BLaER1 treated with 17β-estradiol and CSF1 and Interleukin-3, amounts not matched to agents 10 nM and 100 nM (cell line): ENCODE data around the gene DPM2.

ENCODE experiments used
- H3K27ac ChIP-seq, 11 experiments: shearing (Covaris generic); formaldehyde crosslinking; 2 replicates each; pipeline ENCODE4 v1.8.1; 2022
- H3K27me3 ChIP-seq, 11 experiments: shearing (Covaris generic); formaldehyde crosslinking; 2 replicates each; pipeline ENCODE4 v1.8.1; 2022
- H3K36me3 ChIP-seq, 11 experiments: shearing (Covaris generic); formaldehyde crosslinking; 2 replicates each; pipeline ENCODE4 v1.8.1; 2022
- H3K4me1 ChIP-seq, 10 experiments: shearing (Covaris generic); formaldehyde crosslinking; 2 replicates each; pipeline ENCODE4 v1.8.1; 2022
- H3K4me2 ChIP-seq, 11 experiments: shearing (Covaris generic); formaldehyde crosslinking; 2 replicates each; pipeline ENCODE4 v1.8.1; 2022
- H3K4me3 ChIP-seq, 10 experiments: shearing (Covaris generic); formaldehyde crosslinking; 2 replicates each; pipeline ENCODE4 v1.8.1; 2022
- H3K9ac ChIP-seq, 11 experiments: shearing (Covaris generic); formaldehyde crosslinking; 2 replicates each; pipeline ENCODE4 v1.8.1; 2022
- H3K9me3 ChIP-seq, 11 experiments: shearing (Covaris generic); formaldehyde crosslinking; replicated peaks in 1 of 11; 2 replicates each; pipeline ENCODE4 v1.8.1; 2022
- H4K20me1 ChIP-seq, 11 experiments: shearing (Covaris generic); formaldehyde crosslinking; 2 replicates each; pipeline ENCODE4 v1.8.1; 2022
- Cebpa-rat ChIP-seq, 11 experiments: shearing (Covaris generic); IDR thresholded peaks; 2 replicates each; pipeline ENCODE4 v1.8.1; 2022

The DPM2 gene

DNA sequence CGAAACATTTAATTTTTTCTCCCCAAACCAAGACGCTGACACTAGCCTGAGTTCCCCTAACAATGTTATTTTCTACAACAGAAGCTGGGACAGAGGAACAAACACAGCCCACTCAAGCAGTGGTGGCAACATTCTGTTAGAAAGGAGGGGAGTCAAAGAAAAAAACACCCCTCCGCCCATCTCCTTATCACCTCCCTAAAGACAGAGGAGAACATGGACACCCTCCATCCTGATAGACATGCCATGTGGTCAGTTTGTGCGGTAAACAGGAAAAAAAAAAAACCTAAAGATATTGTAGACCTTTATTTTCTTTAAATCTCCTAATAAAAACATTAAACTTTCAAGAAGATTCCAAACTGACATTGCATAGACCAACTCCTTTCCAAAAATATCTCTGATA lies 2.9 kb upstream of the DPM2 start:
- Histone ChIP-seq H3K27me3 (no peaks in the 10 kb centered on the region), H3K4me1 (peaks cover 29 to 47% (median 39%) of the 10 kb centered on the region in 10 experiments), H3K4me3 (no peak overlapping the region), H4K20me1 (peaks cover 0 to 36% (median 13%) of the 10 kb centered on the region in 11 experiments; a peak in 18 of 22 replicates), H3K27ac (no peak overlapping the region), H3K36me3 (peaks cover 3 to 29% (median 13%) of the 10 kb centered on the region in 11 experiments; a peak in 16 of 22 replicates), H3K4me2 (no peak overlapping the region), H3K9ac (no peak overlapping the region; a peak in 1 of 22 replicates), H3K9me3 (no peaks in the 10 kb centered on the region)
- TF ChIP-seq Cebpa-rat (IDR thresholded peaks at IDR 0.05), result no peak

DNA sequence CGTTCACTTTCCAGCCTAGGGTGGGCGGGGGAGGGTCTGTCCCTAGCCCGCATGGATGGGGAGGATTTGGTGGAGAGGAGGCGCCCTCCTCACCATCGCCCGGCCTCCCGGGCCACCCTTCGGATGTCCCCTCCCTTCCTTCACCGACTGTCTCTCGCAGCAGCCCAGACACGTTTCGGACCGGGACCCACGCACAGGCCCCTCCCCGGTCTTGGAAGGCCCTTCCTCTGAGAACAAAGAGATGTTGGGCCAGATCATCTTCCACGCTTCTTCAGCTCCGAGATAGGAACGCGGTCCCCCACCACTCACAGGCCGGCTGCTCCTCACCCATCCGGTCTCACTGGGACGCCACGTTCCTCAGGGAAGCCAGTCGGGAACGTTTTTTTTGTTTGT lies 640 bp upstream of the DPM2 start:
- Histone ChIP-seq H3K27me3 (no peaks in the 10 kb centered on the region), H3K9me3 (no peaks in the 10 kb centered on the region), H3K36me3 (peaks cover 0 to 29% (median 16%) of the 10 kb centered on the region in 11 experiments; a peak in 14 of 22 replicates), H3K4me1 (peaks cover 32 to 50% (median 43%) of the 10 kb centered on the region in 10 experiments), H3K9ac (peak overlapping the region in 2 of 11 experiments; percentile 87 to 88; a peak in 1 of 22 replicates), H3K4me3 (no peak overlapping the region), H3K4me2 (peak overlapping the region in 10 of 11 experiments; percentile 87 to 98 (median 94); a peak in 15 of 22 replicates), H4K20me1 (peaks cover 8 to 47% (median 32%) of the 10 kb centered on the region in 11 experiments; a peak in 20 of 22 replicates), H3K27ac (peak overlapping the region in 2 of 11 experiments; percentile 63 to 87; a peak in 3 of 22 replicates)
- no peak for TF ChIP-seq Cebpa-rat (IDR thresholded peaks at IDR 0.05)

GRCh38 chr9:127937056-127937387 lies 632 bp downstream of the DPM2 start:
- Histone ChIP-seq H3K9me3 (no peaks in the 10 kb centered on the region), H3K4me1 (peaks cover 28 to 41% (median 35%) of the 10 kb centered on the region in 10 experiments), H3K27ac (peak overlapping the region; percentile 37 to 91 (median 80); a peak in 21 of 22 replicates), H3K36me3 (peaks cover 0 to 28% (median 14%) of the 10 kb centered on the region in 11 experiments; a peak in 13 of 22 replicates), H3K9ac (peak overlapping the region; percentile 73 to 89 (median 84)), H4K20me1 (peaks cover 8 to 46% (median 31%) of the 10 kb centered on the region in 11 experiments; a peak in 20 of 22 replicates), H3K4me2 (peak overlapping the region; percentile 82 to 98 (median 94)), H3K27me3 (no peaks in the 10 kb centered on the region), H3K4me3 (peak overlapping the region; percentile 69 to 87 (median 82))
- no peak for TF ChIP-seq Cebpa-rat (IDR thresholded peaks at IDR 0.05)

DNA sequence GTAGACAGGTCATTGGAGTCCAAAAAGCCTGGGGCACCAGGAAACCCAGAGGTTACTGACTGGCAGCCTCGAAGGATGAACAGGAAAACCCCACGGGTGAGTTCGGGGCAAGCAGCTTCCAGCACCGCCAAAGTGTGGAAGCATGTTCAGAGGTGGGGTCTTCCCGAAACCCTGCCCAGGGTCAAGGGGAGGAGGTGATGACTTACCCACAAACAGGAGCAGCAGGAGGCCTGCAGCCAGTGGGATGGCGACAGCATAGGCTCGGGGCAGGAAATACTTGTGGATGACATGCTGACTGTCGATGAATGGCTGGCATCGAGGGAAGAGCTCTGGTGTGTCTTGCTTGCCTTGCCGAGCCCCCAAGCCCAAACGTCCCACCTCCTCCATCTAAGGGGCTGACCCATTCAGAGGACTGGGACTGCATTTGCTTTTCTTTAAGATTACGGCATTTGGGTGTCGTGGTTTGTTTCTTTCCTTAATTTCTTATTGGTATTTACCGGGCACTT lies 1.3 kb downstream of the DPM2 start:
- no peak for TF ChIP-seq Cebpa-rat (IDR thresholded peaks at IDR 0.05)
- Histone ChIP-seq H3K4me3 (peak overlapping the region; percentile 69 to 87 (median 82)), H3K27ac (peak overlapping the region in 9 of 11 experiments; percentile 77 to 91 (median 82); a peak in 12 of 22 replicates), H4K20me1 (peaks cover 10 to 52% (median 37%) of the 10 kb centered on the region in 11 experiments; a peak in 20 of 22 replicates), H3K27me3 (no peaks in the 10 kb centered on the region), H3K36me3 (peaks cover 0 to 25% (median 14%) of the 10 kb centered on the region in 11 experiments; a peak in 13 of 22 replicates), H3K4me2 (peak overlapping the region; percentile 82 to 98 (median 94)), H3K9me3 (no peaks in the 10 kb centered on the region), H3K4me1 (peaks cover 32 to 47% (median 41%) of the 10 kb centered on the region in 10 experiments), H3K9ac (peak overlapping the region; percentile 73 to 89 (median 84))

- Histone ChIP-seq H3K36me3 (peaks cover 0 to 24% (median 14%) of the 10 kb centered on the region in 11 experiments; a peak in 13 of 22 replicates), H3K4me3 (peak overlapping the region in 9 of 10 experiments; percentile 69 to 87 (median 82); a peak in 16 of 20 replicates), H3K9me3 (no peaks in the 10 kb centered on the region), H3K27ac (peak overlapping the region in 6 of 11 experiments; percentile 10 to 83 (median 52); a peak in 8 of 22 replicates), H4K20me1 (peaks cover 14 to 58% (median 43%) of the 10 kb centered on the region in 11 experiments; a peak in 20 of 22 replicates), H3K4me2 (peak overlapping the region; percentile 82 to 98 (median 94)), H3K9ac (peak overlapping the region; percentile 2 to 89 (median 84); a peak in 20 of 22 replicates), H3K4me1 (peaks cover 38 to 53% (median 47%) of the 10 kb centered on the region in 10 experiments), H3K27me3 (peaks cover 0 to 1% (median 0%) of the 10 kb centered on the region in 11 experiments; a peak in 1 of 22 replicates)
- no peak for TF ChIP-seq Cebpa-rat (IDR thresholded peaks at IDR 0.05)
These were observed 1.9 kb downstream of the DPM2 start for GRCh38 chr9:127935765-127936221.

DNA sequence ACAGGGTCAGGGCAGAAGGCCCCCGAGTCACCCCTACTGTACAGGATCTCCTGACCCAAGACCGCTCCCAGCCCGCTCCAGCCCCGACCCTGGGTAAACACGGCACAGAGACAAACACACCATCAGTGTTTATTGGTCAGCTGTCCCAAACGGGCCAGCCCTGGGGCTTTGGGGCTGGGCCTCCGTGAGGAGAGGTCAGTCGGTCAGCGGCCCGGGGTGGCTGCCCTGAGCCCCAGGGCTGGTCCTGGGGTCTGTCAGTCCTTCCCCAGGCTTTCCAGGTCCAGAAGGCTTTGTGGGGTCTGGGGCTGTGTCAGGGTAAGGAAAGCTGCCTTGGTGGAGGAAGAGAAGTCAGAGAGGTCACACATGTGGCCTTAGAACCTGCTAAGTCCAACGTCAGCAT lies 2.7 kb downstream of the DPM2 start:
- peak overlapping the region; percentile 82 to 98 (median 94) for H3K4me2 ChIP-seq
- H3K4me1 ChIP-seq, result peaks cover 39 to 60% (median 53%) of the 10 kb centered on the region in 10 experiments
- peaks cover 0 to 24% (median 14%) of the 10 kb centered on the region in 11 experiments; a peak in 13 of 22 replicates for H3K36me3 ChIP-seq
- peak overlapping the region; percentile 7 to 88 (median 81); a peak in 13 of 22 replicates for H3K9ac ChIP-seq
- no peak for TF ChIP-seq Cebpa-rat (IDR thresholded peaks at IDR 0.05)
- H3K4me3 ChIP-seq, result peak overlapping the region in 3 of 10 experiments; percentile 24 to 87 (median 69); a peak in 1 of 20 replicates
- H3K27me3 ChIP-seq, result peaks cover 6 to 9% (median 6%) of the 10 kb centered on the region in 11 experiments
- H3K27ac ChIP-seq, result peak overlapping the region in 5 of 11 experiments; percentile 21 to 83 (median 48); a peak in 10 of 22 replicates
- H4K20me1 ChIP-seq, result peaks cover 18 to 66% (median 48%) of the 10 kb centered on the region in 11 experiments; a peak in 21 of 22 replicates
- H3K9me3 ChIP-seq, result no peaks in the 10 kb centered on the region

GRCh38 chr9:127934248-127934647 lies 3.4 kb downstream of the DPM2 start:
- H3K27ac ChIP-seq, result peak overlapping the region in 2 of 11 experiments; percentile 47 to 83; a peak in 2 of 22 replicates
- no peaks in the 10 kb centered on the region for H3K9me3 ChIP-seq
- H3K4me2 ChIP-seq, result peak overlapping the region in 7 of 11 experiments; percentile 82 to 98 (median 95); a peak in 8 of 22 replicates
- no peak overlapping the region for H3K4me3 ChIP-seq
- no peak for TF ChIP-seq Cebpa-rat (IDR thresholded peaks at IDR 0.05)
- H4K20me1 ChIP-seq, result peaks cover 21 to 74% (median 55%) of the 10 kb centered on the region in 11 experiments; a peak in 21 of 22 replicates
- H3K4me1 ChIP-seq, result peaks cover 39 to 67% (median 55%) of the 10 kb centered on the region in 10 experiments
- H3K36me3 ChIP-seq, result peaks cover 0 to 24% (median 14%) of the 10 kb centered on the region in 11 experiments; a peak in 13 of 22 replicates
- H3K27me3 ChIP-seq, result peaks cover 13 to 17% (median 14%) of the 10 kb centered on the region in 11 experiments
- peak overlapping the region in 1 of 11 experiments; percentile 63; a peak in 2 of 22 replicates for H3K9ac ChIP-seq

- peak overlapping the region; percentile 50 to 76 (median 63) for H3K4me3 ChIP-seq
- H3K4me1 ChIP-seq, result peaks cover 49 to 82% (median 52%) of the 10 kb centered on the region in 10 experiments
- TF ChIP-seq Cebpa-rat (IDR thresholded peaks at IDR 0.05), result no peak
- H3K27me3 ChIP-seq, result peaks cover 43 to 46% (median 43%) of the 10 kb centered on the region in 11 experiments
- H3K9ac ChIP-seq, result peak overlapping the region in 8 of 11 experiments; percentile 4 to 61 (median 50); a peak in 11 of 22 replicates
- no peaks in the 10 kb centered on the region for H3K9me3 ChIP-seq
- H3K36me3 ChIP-seq, result peaks cover 0 to 23% (median 14%) of the 10 kb centered on the region in 11 experiments; a peak in 13 of 22 replicates
- H4K20me1 ChIP-seq, result peaks cover 21 to 84% (median 62%) of the 10 kb centered on the region in 11 experiments; a peak in 21 of 22 replicates
- H3K4me2 ChIP-seq, result peak overlapping the region; percentile 82 to 99 (median 93)
- no peak overlapping the region; a peak in 1 of 22 replicates for H3K27ac ChIP-seq
These were observed 6.4 kb downstream of the DPM2 start for GRCh38 chr9:127931092-127931881.
